ENCODE measurements around the gene PRKG1.
"Not testable (repeated sequence)": the region's sequence is repeated elsewhere in the genome, so short reads cannot be mapped to it uniquely, and the experiment has no call there.

PRKG1 gene

DNA sequence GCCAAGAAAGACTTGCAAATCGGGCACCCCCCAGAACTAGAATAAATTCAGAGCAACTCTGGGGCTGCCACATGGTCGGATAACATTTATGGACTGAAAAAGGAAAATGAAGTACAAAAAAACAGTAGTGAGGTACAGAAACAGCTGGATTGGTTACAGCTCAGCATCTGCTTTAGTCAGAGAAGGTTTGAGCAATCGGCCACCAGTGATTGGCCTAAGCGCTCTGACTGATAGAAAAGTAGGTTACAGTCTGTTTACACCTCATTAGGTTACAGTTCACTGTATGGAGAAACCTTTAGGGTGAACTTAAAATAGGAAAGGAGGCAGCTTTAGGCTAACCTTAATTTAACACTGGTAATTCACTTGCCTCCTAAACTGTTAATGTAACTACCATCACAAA is 1137.8 kb downstream of the PRKG1 start:
- DNase-seq: no peak

DNA sequence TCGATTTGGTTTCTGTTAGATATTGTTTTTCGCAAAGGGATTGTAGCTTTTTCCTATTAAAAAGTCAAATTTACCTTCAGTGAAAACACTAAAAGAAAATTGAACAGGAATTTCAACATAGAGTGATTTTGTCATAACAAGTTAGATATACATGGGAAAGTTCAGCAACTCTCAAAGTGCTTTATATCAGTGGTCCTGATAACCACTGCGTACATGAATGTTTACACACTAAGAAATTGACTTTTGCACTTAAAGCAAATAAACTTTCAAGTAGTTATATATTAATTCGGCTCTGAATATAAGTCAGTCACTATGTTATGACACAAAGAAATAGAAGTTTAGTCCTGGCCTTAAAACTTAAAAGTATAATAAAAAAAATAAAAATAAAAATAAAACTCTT is 1138.5 kb downstream of the PRKG1 start:
- no peak for DNase-seq

DNA sequence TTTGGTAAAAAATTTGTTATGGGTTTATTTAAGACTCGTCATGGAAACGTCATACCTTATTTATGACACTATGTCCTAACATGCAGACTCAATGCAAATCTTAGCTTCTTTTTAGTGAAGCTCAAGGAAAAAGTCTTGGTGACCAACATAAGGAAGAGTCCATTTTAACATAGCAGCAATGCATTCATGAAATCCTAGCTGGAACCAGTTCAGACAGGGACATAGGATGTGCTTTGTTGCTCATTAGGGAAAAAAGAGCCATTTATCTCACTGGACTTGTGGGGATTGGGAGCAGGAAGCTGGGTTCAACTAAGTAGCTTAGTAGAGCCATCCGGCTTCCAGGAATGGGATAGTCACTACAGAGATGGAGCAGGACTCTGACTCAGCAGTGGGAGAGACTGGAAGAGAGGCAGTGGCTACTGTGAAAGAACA is 1139.0 kb downstream of the PRKG1 start:
- DNase-seq: no peak

DNA sequence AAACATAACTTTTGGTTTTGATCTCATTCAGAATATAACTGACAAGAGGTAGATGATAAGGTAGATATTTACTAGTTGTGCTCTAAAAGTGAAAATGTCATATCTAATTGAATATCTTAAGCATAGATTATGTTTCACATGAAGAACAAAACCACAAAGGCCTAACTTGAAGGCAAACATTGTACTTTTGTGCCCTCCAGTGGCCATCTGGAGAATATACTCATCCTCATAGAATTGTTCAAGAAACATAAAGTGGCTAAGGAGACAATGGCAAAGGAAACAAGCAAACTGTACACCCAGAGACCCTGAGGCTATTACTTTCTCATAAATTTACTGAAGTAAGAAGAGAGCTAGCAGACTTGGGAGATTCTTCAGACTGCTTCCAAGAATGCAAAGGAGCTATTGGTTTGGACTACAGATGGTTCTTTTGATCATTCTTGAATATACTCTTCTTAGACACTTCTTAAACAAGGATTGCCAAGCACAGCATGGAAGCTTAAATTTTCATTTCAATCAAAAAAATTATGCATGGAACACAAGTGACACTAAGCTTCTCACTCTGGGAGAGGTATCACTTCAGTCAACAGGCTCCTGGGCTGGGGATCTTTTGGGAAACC is 1141.6 kb downstream of the PRKG1 start:
- DNase-seq: peak in 1 of 2 experiments; percentile 48

DNA sequence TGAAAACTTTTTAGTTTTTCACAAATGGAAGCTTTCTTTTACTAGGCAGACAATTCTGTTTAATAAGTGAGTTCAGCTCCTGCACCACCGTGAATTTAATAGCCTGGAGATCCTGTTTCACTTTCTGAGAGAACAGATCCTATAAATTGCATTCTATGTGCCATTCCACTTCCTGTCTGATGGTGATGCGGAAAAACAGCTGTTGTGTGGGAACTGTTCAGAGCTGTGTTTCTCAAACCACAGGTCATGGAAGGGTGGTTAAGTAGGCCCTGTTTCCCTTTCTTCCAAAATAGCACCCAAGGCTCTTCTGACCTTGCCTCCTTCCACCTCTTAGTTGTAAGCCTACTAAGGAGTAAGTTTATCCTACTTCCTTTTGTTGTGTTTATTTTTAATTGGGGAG is 1142.6 kb downstream of the PRKG1 start:
- no peak for DNase-seq

DNA sequence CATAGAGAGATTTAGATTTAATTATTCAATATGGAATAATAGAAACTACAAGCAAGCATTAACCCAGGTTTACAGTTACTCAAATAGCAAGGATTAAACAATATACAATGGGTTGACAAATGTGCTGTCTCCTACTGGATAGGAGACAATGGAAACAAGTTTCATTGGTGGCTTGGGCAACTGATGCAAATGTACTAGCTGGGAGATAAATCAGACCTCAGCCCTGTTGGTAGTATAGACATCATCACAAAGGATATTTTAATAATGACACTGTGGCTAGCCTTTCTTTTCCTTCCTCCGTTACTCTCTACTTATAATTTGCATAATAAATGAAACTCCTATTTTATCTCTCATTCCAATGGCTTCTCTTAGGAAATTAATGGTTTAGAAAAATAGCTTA is 1143.2 kb downstream of the PRKG1 start:
- no peak for DNase-seq

DNA sequence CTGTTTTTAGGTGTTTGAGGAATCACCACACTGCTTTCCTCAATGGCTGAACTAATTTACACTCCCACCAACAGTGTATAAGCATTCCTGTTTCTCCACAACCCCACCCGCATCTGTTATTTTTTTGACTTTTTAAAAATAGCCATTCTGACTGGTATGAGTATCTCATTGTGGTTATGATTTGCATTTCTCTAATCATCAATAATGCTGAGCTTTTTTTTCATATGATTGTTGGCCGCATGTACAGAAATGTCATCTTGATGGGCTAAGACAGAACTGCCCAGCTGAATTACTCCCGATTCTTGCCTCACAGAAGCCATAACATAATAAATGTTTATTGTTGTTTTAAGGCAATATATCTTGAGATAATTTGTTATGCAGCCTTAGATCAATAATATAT is 1146.7 kb downstream of the PRKG1 start:
- no peak for DNase-seq

DNA sequence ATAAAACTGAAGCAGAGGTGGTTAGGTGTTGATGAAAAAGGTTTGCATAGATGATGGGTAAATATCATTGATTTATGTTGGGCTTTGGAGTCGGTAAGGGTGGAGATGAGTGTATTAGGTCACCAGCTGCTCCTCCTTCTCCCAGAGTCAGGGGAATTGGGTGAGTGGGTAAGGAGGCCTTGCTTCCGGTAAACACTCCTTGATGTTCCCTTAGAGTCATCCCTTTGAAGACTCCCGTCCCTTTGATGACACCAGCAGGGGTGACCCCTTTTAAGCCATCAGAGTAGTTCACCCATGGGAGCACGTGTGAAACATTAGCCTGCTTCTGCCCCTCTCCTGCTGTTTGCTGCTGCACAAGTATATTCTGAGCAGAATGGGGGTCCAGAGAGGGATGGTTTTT is 1147.6 kb downstream of the PRKG1 start:
- no peak for DNase-seq

DNA sequence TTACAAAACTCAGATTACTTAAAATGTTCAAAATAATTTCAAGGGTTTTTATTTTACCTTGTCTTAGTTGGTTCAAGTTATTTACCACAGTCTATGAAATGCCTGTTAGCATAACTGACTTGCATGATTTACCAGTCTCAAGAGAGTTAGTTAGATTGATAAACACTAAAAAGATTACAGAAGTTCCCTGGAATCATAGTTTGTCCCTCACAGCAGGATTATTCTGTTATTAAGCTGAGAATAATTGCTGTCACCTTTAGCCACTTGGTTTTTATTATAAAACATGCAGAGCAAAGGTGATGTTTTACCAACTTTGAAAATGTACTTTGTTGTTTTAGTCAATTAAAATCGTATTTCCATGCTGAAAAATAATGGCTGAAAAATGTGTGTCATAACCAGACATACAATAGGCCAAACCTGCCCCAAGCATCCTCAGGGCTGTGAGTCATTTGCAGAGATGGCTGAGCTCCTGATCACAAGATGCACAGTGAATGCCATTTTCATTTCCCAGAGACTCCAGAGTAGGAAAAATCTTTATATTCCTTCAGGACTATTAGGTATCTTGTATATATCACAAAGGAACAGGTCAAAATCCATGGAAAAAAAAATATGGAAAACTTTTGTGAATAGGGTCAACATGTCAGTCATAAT is 1152.0 kb downstream of the PRKG1 start:
- DNase-seq: no peak

DNA sequence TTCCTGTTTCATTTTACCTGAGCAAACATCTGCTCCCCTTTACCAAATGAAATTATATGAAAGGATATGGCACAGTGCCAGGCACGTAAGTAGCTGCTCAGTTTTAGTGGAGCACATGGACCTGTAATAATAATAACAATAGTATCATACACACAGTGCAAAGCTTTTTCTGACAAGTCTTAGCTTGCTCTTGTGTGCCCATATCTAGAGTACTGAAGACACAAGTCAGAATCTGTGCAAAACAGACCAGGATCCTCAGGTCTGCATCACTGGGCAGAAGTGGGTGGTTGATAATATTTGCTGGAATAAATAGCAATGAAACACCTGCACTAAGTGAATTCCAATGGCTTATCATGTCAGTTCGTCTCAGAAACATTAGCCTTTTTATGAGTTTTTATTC is 1154.3 kb downstream of the PRKG1 start:
- DNase-seq: no peak

DNA sequence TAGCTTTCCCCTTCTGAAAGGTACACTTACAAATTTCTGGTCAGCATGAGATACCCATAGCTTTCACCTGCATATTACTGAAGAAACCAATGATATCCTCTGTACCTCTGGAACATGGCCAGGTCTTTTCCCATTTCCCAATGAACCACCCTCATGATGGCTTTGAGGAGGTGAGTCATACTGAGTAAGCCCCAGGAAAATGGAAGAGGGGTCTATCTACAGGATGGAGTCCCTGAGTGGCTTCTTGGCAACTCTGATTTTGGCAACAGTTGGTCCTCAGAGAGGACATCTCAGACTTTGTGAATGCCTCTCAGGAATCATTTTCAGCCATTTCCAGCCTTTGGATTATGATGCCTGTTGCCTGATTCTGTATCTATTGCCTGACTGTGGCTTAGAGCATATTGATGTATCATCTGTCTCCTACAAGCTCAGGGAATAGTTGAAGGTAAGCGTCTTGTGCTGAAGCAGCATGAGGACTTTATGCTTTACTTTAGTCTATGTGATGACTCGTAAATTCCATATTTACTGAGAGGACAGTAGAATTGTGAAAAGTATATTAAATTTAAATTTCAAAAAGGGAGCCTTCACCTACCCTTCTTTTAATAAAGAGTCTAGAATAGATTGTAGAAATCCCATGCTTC is 1155.1 kb downstream of the PRKG1 start:
- DNase-seq: no peak

DNA sequence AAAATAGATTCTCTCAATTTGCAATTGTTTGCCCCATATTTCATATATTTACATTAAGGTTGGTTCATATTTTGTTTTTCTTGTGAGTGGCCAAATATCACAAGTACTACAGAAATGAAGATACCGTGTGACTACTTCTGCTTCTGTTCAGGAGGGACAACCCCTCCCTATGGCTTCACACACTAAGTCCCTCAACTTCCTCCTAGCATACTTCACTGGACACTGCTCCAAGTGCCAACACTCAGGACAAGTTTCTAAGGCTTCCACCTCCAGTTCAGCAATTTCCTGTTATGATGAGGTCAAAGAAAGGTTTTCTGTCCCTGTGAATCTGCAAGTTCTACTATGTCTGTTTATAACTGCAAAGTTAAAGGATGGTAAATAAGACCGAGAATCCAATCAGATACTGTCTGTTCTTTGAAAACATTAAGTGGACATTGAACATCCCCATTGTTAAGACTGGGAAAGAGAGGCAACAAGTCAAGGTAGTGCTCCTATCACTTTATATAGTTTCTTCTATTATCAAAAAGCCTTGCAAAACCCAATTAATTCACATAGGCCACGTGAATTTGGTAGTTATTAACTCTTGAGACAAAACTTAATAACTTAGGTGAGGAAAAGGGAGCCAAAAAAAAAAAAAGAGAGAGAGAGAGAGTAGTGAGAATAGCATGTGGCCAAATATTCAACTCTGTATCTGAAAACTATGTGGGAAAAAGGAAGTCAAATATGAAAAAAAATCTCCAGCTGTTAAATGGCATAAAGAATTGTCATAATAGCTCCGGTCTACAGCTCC is 1158.5 kb downstream of the PRKG1 start:
- no peak for DNase-seq

DNA sequence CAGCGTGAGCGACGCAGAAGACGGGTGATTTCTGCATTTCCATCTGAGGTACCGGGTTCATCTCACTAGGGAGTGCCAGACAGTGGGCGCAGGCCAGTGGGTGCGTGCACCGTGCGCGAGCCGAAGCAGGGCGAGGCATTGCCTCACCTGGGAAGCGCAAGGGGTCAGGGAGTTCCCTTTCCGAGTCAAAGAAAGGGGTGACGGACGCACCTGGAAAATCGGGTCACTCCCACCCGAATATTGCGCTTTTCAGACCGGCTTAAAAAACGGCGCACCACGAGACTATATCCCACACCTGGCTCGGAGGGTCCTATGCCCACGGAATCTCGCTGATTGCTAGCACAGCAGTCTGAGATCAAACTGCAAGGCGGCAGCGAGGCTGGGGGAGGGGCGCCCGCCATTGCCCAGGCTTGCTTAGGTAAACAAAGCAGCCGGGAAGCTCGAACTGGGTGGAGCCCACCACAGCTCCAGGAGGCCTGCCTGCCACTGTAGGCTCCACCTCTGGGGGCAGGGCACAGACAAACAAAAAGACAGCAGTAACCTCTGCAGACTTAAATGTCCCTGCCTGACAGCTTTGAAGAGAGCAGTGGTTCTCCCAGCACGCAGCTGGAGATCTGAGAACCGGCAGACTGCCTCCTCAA is 1159.2 kb downstream of the PRKG1 start:
- DNase-seq: not testable (repeated sequence)

DNA sequence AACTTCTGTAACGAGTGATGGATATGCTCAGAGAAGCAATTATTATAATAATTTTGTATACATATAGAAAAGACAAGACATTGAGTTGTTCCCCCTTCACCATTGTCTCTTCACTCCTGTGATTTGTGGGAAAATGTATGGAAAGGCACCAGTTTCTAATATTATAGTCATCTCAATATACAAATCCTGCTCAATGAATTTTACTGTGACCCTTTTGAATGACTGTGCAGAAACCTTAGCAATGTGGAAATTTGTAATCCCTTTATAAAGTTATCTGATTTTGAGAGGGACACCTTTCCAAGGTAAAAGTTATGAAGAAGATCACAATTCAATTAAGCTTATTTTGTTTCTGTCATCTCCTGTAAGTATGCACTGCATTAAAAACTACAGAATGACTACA is 1165.5 kb downstream of the PRKG1 start:
- DNase-seq: no peak

DNA sequence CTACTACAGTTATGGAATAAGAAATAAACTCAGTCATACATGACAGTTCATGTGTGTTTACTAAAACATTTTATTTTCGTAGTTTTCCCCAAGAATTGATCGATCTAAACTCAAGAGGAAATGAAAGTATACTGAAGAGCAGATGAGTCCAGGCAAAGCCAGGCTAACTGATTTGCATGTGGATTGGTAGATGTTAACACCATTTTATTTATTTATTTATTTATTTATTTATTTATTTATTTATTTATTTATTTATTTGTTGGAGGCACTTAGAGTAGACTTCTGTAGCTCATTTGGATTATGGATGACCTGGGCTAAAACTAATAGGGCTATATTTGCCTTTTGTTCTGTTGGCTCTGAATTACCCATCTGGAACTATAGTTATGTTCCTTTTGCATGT is 1171.3 kb downstream of the PRKG1 start:
- DNase-seq: no peak

DNA sequence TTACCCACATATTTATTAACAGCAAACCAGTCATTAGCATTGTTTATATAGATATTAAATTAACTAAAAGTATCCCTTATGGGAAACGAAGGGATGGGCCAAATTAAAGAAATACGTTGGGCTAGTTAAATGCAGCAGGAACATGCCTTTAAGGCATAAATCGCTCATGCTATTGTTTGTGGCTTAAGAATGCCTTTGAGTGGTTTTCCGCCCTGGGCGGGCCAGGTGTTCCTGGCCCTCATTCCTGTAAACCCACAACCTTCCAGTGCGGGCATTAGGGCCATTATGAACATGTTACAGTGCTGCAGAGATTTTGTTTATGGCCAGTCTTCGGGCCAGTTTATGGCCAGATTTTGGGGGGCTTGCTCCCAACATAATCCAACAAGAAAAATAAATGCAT is 1173.6 kb downstream of the PRKG1 start:
- not testable (repeated sequence) for DNase-seq

DNA sequence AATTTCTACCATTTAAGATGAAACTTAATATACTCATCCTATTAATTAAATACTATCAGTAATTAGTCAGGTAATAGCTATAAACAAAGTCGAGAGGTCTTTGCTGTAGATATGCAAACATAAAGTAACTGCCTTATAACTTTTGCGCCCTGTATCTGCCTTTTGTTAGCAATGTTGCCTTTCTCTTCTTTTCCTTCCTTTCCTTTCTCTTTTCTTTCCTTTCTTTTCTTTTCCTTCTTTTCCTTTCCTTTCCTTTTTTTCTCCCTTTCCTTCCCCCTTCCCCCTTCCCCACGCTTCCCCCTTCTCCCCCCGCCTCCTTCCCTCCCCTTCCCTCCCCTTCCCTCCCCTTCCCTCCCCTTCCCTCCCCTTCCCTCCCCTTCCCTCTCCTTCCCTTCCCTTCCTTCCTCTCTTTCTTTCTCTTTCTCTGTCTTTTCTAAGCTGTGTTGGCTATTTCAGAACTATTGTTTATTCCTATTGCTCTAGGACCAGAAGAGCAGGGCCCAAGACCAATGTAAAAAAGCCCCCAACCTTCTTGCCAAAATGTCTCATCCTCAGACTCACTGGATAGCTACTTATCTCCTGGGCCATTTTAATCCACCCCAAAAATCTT is 1174.5 kb downstream of the PRKG1 start:
- no peak for DNase-seq

DNA sequence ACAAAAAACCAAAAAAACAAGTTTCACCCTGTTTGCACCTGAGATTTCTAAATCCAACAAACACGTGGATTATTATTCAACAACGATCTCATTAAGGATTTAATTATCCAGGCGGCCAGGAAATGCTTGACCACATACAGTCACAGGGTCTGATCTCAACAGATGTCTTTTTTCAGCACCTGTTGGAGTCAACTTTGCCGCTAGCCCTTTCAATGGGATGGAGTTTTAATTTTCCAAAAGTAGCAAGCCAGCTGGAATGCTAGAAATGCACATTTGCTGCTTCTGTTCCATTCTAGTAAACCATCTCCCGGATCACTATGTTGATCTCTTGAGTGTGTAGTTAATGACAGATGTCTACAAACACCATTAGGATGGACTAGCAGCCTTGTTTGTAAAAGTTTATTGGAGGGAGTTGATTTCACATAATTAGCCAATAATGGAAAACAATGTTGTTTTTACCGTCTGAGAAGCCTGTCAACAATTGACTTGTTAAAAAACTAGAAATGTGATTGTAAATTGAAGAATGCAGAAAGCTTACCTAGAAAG is 1175.6 kb downstream of the PRKG1 start:
- DNase-seq: no peak

DNA sequence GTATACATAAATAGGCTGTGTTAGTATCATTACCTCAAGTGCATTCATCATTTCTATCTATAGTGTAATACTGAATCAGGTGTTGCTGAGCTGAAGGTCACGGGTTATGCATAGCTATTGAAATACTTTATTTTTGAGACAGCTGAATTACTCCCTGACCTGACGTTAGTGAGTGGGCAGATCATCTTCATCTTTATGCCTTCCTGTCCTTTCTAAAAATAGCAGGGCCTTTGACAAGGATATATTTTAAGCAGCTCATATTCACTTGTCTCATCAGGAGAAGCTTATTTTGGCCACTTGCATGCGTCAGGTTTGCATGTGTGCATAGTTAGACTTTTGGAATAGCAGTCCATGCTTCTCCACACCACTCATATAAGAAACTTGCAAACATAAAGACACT is 1176.2 kb downstream of the PRKG1 start:
- DNase-seq: no peak

DNA sequence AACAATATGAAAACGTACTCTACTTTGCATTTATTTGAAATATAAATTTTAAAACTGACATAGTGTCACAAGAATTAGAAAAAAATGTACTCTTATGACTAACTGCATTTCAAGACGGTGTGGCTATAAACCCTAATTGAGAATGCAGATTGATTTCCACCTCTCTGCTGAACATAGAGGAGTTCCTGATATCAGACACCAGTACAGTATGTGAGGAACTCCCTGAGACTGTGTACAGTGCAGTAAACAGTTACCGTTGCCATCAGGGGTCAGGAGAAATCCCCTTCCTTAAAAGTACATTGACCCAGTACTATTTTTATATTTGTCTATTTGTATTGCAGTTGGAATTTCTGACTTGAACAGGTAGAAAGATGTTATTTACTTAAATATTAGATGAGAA is 1178.0 kb downstream of the PRKG1 start:
- DNase-seq: no peak

DNA sequence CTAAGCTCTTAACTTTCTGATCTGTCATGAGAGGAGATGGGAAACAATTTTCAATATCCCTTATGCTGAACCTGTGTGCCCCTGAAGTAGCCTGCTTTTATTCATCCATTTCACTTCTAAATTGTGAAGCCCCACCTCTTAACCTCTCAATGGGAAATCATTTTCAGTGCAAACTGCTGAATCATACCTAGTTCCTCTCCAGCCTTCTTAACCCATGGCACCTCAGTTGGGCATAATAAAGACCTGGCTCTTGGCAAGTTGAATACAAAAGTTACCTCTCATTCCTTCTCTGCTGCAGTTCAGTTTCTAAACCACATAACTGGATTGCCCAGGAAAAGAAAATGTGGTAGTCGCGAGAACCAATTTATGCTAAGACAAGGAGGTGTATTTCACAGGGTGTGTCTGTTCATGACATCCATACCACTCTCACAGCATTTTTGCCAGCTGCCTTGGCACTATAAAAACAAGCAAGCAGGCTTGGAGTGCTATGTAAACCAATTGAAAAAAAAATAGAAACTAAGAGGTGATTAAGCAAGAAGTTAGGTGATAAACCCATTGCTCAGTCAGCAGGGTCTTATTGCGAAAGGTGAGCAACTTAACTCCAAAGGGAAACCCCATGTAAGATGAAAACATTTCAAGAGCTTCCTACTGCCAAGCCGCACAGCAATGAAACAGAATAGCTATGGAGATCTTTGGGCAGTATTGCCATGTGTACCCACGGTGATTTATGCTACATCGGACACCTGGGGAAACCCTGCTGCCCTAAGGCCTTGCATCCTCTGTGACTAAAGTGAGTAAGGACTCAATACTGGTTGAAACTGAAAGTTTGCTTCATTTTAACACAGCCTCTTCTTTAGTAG is 1182.8 kb downstream of the PRKG1 start:
- no peak for DNase-seq

DNA sequence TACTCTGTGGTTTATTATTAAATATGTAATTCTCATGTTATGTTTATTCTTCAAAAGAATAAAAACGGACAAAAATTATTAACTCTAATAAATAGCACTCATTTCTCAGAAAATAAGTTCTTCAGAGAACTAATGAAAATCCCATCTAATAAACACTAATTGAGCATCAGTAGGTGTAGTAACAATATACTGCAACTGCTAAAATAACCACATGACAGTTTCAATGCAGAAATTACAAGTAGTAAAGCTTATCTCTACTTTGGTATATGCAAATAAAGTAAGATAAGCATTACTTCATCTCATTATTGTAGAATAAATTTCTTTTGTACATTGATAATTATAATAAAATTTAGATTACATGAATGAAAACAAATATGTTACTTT is 1183.4 kb downstream of the PRKG1 start:
- DNase-seq: no peak

All from NCI-H524 (cell line).